HG03039 (cell line): Measurements from ENCODE around the gene NKD1.

Experiments used
- ATAC-seq: cut with Tn5 transposase; IDR thresholded peaks from one replicate; pipeline ENCODE4 v1.9.1; 2021; ENCODE audit warnings: mild to moderate bottlenecking, moderate library complexity; ENCODE audit not compliant: unreplicated experiment

The NKD1 gene

GRCh38 chr16:50683689-50684374 lies 135.6 kb downstream of the NKD1 start:
- ATAC-seq: peak; percentile 60

DNA sequence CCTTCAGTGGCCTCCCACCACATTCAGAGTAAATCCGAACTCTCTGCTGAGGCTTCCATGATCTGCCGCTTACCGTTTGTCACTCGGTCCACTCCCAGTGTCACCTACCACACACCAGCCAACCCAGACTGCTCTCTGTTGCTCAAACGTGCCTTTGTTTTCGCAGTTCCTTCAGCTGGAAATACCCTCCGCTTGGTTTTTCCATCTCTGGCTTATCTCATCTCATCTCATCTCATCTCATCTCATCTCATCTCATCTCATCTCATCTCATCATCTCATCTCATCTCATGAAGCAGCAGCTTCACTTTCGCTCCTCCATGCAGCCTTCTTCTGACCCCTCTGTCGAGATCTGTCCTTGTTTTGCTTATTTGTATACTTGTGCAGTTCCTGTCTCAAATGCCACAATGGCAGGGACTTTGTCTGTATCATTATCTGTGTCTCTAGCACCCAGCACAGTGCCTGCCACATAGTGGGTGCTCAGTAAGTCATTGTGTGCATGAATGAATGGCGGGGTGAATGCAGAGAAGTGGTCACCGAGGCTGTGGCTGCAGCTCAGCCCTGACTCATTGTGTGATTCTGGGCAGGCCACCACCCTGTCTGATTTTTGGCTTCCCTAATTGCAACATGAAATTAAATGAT lies 136.7 kb downstream of the NKD1 start:
- ATAC-seq: no peak

DNA sequence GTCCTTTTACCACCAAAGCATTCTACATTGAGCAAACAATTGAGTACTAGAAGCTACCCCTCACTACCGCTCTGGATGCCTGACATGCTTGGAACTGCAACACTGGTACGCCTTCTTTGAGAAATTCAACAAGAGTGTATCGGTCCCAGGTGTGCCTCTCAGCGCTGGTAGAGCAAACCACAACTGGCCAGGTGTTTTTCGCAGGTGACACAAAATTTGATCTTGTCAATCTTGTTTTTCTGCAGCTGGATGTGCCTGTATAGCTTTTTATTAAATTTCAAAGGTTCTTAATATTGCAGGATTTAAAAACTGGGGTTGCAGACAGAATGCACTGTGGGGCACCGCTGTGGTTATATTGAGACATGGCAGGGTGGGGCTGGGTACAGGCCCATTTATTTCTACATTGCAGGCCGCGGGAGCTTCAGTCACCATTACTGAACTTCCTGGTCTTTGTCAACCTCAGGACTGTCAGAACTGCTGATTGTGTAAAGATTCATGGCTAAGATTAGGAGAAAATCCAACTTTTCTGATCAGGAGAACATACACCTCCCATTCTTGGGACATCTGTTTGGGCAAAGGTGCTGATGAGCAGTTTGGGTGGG lies 137.4 kb downstream of the NKD1 start:
- ATAC-seq: no peak

DNA sequence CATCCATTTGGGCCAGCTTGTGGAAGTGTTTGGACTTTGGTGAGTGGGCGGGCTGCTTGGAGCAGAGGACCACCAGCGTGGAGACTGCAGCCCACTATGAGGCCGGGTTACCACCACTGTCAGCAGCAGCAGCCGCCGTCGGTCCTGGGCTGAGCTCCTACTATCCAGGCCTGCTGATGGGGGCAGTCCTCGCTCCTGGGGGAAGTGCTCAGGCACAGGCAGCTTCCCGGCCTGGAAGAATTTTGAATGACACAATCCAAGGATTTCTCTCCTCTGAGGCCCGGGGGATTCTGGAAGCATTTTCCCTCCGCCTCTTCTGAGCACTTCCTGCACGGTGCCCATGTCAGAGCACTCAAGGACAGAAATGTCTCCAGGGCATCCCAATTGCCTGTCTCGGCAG lies 139.9 kb downstream of the NKD1 start:
- no peak for ATAC-seq

DNA sequence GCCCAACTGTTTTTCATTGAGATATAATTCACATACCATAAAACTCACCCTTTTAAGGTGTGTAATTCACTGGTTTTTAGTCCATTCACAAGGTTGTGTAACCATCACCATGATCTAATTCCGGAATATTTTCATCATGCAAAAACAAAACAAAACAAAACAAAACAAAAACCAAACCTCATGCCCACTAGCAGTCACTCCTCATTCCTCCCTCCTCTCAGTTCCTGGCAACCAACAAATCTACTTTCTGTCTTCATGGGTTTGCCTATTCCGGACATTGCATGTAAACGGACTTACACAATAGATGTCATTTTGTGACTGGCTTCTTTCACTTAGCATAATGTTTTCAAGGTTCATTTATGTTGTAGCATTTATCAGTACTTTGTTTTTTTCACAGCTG lies 140.7 kb downstream of the NKD1 start:
- ATAC-seq: no peak

GRCh38 chr16:50690177-50690576 lies 142.0 kb downstream of the NKD1 start:
- ATAC-seq: no peak

DNA sequence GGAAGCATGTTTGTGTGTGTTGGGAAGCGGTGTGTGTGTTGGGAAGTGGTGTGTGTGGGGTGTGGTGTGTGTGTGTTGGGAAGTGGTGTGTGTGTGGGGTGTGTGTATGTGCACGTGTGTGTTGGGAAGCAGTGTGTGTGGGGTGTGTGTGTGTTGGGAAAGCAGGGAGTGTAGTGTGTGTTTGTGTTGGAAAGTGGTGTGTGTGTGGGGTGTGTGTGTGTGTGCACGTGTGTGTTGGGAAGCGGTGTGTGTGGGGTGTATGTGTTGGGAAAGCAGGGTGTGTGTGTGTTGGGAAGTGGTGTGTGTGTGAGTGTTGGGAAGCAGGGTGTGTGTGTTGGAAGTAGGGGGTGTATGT lies 144.4 kb downstream of the NKD1 start:
- ATAC-seq: no peak

GRCh38 chr16:50692999-50693781 lies 145.0 kb downstream of the NKD1 start, which contains the start of gene NOD2:
Gene NOD2, plus strand, starts transcription at chr16:50693606. Its CDS starts 5,890 bp downstream, at chr16:50699496.
- ATAC-seq: no peak

GRCh38 chr16:50694206-50694605 lies 146.0 kb downstream of the NKD1 start:
- ATAC-seq: no peak

GRCh38 chr16:50695017-50696000 lies 147.1 kb downstream of the NKD1 start:
- no peak for ATAC-seq

DNA sequence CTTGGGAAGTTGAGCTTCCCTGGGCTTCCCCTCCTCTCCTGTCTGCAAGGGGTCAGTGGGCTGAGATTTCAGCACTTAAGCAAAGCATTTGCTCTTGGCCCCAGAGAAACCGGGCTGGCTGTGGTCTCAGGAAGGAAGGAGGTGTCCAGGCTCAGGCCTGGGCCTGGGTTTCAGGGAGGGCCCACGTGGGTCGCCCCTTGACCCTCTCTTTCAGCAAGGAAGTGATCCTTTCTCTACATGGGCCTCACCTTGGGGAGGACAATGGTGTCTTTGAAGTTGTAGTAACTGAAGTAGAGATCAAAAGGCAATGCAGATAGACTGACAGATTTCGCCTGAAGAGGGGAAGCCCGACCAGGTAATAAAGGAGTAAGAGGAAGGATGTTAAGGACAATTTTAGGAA lies 147.9 kb downstream of the NKD1 start:
- ATAC-seq: no peak

- no peak for ATAC-seq
These were observed 148.6 kb downstream of the NKD1 start for GRCh38 chr16:50696575-50697420.

DNA sequence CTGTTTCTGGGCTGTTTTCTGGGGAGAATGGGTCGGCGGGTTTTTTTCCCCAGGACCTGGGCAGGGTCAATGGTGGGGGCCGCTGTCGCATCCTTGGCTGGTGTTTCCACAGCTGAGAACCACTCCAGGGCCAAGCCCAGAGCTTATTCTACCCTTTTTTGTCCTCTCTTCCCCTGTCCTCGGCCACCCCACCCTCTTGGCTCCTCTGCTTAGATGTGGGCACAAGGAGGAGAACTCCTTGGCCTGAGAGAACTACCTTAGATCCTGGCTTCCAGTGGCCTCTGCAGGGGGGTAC lies 149.2 kb downstream of the NKD1 start:
- ATAC-seq: no peak

GRCh38 chr16:50697881-50698767 lies 149.9 kb downstream of the NKD1 start:
- peak; percentile 48 for ATAC-seq
